ENCODE measurements around the gene ITSN1.

ITSN1 gene

GRCh38 chr21:33937146-33937545, 294.8 kb downstream of the ITSN1 start:
- no peak for DNase-seq (ENCODE audit: extremely low spot score)
- ChIA-PET CTCF (interaction anchor here (0.8 to 10.7 kb wide), 8 partner anchors 10 to 419 kb away, joined by 3 to 119 read pairs (median 4); no protein-coding TSS in a partner anchor), POLR2A (no interaction called here)
- TF ChIP-seq, protein P1, sequence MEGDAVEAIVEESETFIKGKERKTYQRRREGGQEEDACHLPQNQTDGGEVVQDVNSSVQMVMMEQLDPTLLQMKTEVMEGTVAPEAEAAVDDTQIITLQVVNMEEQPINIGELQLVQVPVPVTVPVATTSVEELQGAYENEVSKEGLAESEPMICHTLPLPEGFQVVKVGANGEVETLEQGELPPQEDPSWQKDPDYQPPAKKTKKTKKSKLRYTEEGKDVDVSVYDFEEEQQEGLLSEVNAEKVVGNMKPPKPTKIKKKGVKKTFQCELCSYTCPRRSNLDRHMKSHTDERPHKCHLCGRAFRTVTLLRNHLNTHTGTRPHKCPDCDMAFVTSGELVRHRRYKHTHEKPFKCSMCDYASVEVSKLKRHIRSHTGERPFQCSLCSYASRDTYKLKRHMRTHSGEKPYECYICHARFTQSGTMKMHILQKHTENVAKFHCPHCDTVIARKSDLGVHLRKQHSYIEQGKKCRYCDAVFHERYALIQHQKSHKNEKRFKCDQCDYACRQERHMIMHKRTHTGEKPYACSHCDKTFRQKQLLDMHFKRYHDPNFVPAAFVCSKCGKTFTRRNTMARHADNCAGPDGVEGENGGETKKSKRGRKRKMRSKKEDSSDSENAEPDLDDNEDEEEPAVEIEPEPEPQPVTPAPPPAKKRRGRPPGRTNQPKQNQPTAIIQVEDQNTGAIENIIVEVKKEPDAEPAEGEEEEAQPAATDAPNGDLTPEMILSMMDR (IDR thresholded peaks at IDR 0.05; ENCODE audit: control extremely low read depth, extremely low read depth, low read depth, missing control alignments) = no peak

- POLR2A ChIA-PET = no interaction called here
- TF ChIP-seq, protein P1 (IDR thresholded peaks at IDR 0.05; ENCODE audit: control extremely low read depth, extremely low read depth, low read depth, missing control alignments) = no peak
- CTCF ChIA-PET = interaction anchor here (1.0 to 10.7 kb wide), 6 partner anchors 9 to 410 kb away, joined by 3 to 119 read pairs (median 6); no protein-coding TSS in a partner anchor
- DNase-seq (ENCODE audit: extremely low spot score) = no peak
Observed at GRCh38 chr21:33937931-33938339, 295.6 kb downstream of the ITSN1 start.

DNA sequence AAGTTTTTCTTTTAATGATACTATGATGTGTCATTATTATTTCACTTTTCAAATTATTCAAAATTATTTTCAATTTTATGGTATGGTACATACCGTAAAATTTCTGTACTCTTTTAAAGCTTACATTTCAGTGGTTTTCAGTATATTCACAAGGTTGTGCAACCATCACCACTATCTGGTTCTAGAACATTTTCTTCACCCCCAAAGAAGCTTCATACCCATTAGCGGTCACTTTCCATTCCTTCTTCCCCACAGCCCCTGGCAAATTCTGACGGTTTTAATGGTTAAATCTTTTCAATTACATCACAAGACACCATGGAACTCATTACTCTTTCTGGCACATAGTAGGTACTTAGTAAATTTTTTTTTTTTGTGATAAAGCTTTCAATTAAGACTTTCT, 296.1 kb downstream of the ITSN1 start:
- ChIA-PET CTCF (interaction anchor here (1.0 to 10.7 kb wide), 6 partner anchors 9 to 410 kb away, joined by 3 to 119 read pairs (median 6); no protein-coding TSS in a partner anchor), POLR2A (no interaction called here)
- DNase-seq (ENCODE audit: extremely low spot score) = no peak
- TF ChIP-seq, protein P1 (IDR thresholded peaks at IDR 0.05; ENCODE audit: control extremely low read depth, extremely low read depth, low read depth, missing control alignments) = no peak

- POLR2A ChIA-PET = no interaction called here
- no peak for DNase-seq (ENCODE audit: extremely low spot score)
- CTCF ChIA-PET = interaction anchor here (0.8 to 10.7 kb wide), 6 partner anchors 8 to 409 kb away, joined by 3 to 119 read pairs (median 6); no protein-coding TSS in a partner anchor
- TF ChIP-seq, protein P1 (IDR thresholded peaks at IDR 0.05; ENCODE audit: control extremely low read depth, extremely low read depth, low read depth, missing control alignments) = no peak
Observed at GRCh38 chr21:33939226-33939625, 296.9 kb downstream of the ITSN1 start.

GRCh38 chr21:33940164-33940880, 298.0 kb downstream of the ITSN1 start:
- POLR2A ChIA-PET = no interaction called here
- TF ChIP-seq, protein P1 (IDR thresholded peaks at IDR 0.05; ENCODE audit: control extremely low read depth, extremely low read depth, low read depth, missing control alignments) = no peak
- DNase-seq (ENCODE audit: extremely low spot score) = no peak
- CTCF ChIA-PET = interaction anchor here (1.3 to 10.7 kb wide), 3 partner anchors 8 to 17 kb away, joined by 3 to 119 read pairs (median 5); no protein-coding TSS in a partner anchor

DNA sequence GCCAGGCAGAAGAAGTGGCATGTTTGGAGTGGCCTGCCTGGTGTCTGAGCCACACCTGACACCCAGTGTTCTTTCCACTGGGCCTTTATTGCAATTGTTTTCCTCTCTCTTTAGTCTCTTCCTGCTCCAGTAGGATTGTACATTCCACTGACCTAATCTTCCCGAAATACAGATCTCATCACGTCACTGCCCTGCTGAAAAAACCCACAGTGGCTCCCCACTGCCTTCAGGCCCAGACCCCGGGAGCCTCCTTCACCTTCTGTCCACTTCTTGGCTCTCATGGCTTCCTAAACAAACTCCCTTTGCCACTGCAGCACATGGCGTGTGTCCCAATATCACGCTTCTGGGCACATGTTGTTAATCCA, 298.6 kb downstream of the ITSN1 start:
- DNase-seq (ENCODE audit: extremely low spot score) = no peak
- TF ChIP-seq, protein P1 (IDR thresholded peaks at IDR 0.05; ENCODE audit: control extremely low read depth, extremely low read depth, low read depth, missing control alignments) = no peak
- ChIA-PET POLR2A (no interaction called here), CTCF (interaction anchor here (1.3 to 10.7 kb wide), 3 partner anchors 8 to 18 kb away, joined by 3 to 119 read pairs (median 5); no protein-coding TSS in a partner anchor)

All from GM10248 (cell line).